ENCODE measurements around the gene ATOSB.

The ATOSB gene

DNA sequence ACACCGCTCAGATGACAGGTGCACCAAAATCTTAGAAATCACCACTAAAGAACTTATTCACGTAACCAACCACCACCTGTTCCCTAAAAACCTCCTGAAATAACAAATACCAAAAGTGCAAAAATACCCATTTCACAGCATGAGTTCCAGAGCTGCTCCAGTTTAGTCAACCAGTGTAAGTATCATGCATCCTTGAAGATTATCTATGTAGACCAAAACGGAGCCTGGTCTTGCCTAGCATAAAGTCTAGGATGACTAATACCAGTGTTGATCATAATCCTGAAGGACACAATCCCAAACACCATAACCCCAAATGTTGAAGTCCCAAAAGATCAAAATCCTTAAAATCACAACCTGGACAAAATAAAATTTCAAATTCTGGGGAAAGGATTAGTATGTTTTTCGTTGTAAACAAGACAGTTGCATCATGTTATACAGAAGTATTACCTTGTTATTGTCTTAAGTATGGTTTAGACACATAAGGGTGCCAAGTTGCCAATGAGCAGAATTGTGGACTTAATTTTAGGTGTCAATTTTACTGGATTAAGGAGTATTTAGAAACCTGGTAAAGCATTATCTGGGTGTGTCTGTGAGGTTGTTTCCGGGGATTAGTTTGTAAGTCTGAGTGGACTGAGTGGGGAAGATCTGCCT lies 61.4 kb downstream of the ATOSB start:
- no peak for DNase-seq
